Keratinocyte (primary cell): ENCODE measurements around the gene TBRG4. TPM values are rescaled to one million over a fixed set of nuclear protein-coding genes. Genes with fewer than 3 reads are reported as not detected.
A peak's percentile ranks its signal among the peaks of the same experiment; 100 is the strongest.

ENCODE experiments used
- DNase-seq: peaks from one replicate; pipeline ENCODE4 v3.0.0-alpha.2; 2011; ENCODE audit warnings: low read depth, missing footprints, low spot score
- FAIRE-seq: peaks from 2 replicates; lab custom pipeline; 2011; peaks lifted over from hg19 to GRCh38; lab: Jason Lieb, UNC
- H2AFZ ChIP-seq: 2 replicates; pipeline ENCODE4 v1.6.0; 2012; ENCODE audit warnings: low read length, control low read depth, inconsistent platforms; ENCODE audit not compliant: control insufficient read depth
- H3K27ac ChIP-seq: 2 replicates; pipeline ENCODE4 v1.5.1; 2011; ENCODE audit warnings: low read length; ENCODE audit not compliant: control insufficient read depth, insufficient read depth
- H3K27me3 ChIP-seq: 3 replicates; pipeline ENCODE4 v1.6.0; 2011; ENCODE audit warnings: low read length; ENCODE audit not compliant: control insufficient read depth, insufficient read depth; ENCODE audit errors: extremely low read depth
- H3K36me3 ChIP-seq, 2 experiments: 2 replicates in 1 of 2; 3 replicates in 1 of 2; pipeline ENCODE4 v1.5.1; 2011; ENCODE audit warnings: low read length in 2 of 2, mild to moderate bottlenecking in 1 of 2; ENCODE audit not compliant: control insufficient read depth in 2 of 2, insufficient read depth in 2 of 2; ENCODE audit errors: extremely low read depth in 1 of 2
- H3K4me1 ChIP-seq: 3 replicates; pipeline ENCODE4 v1.5.1; 2011; ENCODE audit warnings: low read length; ENCODE audit not compliant: control insufficient read depth, insufficient read depth; ENCODE audit errors: extremely low read depth
- H3K4me2 ChIP-seq: 3 replicates; pipeline ENCODE4 v1.6.0; 2011; ENCODE audit warnings: low read depth, low read length; ENCODE audit not compliant: control insufficient read depth, insufficient read depth; ENCODE audit errors: extremely low read depth
- H3K4me3 ChIP-seq, 3 experiments: fragments of 200-600 bp in 1 of 3; sonication (generic) in 1 of 3; 2 replicates in 2 of 3; 3 replicates in 1 of 3; pipeline ENCODE4 v1.5.1; 2011 to 2016; ENCODE audit warnings: low read length in 3 of 3, mild to moderate bottlenecking in 3 of 3, control low read depth in 2 of 3, inconsistent platforms in 1 of 3, low read depth in 1 of 3, mixed read lengths in 1 of 3, mixed run types in 1 of 3, moderate library complexity in 1 of 3; ENCODE audit not compliant: control insufficient read depth in 2 of 3, insufficient read depth in 2 of 3; ENCODE audit errors: extremely low read depth in 1 of 3
- H3K79me2 ChIP-seq: 2 replicates; pipeline ENCODE4 v1.6.0; 2012; ENCODE audit warnings: low read length; ENCODE audit not compliant: control insufficient read depth, insufficient read depth
- H3K9ac ChIP-seq: 3 replicates; pipeline ENCODE4 v1.6.0; 2011; ENCODE audit warnings: low read length; ENCODE audit not compliant: control insufficient read depth, insufficient read depth; ENCODE audit errors: extremely low read depth
- H3K9me1 ChIP-seq: 3 replicates; pipeline ENCODE4 v1.6.0; 2011; ENCODE audit warnings: low read length; ENCODE audit not compliant: control insufficient read depth, insufficient read depth; ENCODE audit errors: extremely low read depth
- H3K9me3 ChIP-seq: 2 replicates; pipeline ENCODE4 v1.5.1; 2012; ENCODE audit warnings: low read depth, low read length; ENCODE audit not compliant: control insufficient read depth
- H4K20me1 ChIP-seq: 3 replicates; pipeline ENCODE4 v1.6.0; 2011; ENCODE audit warnings: low read length; ENCODE audit not compliant: control insufficient read depth, insufficient read depth; ENCODE audit errors: extremely low read depth
- EZH2 ChIP-seq: IDR thresholded peaks from one replicate; pipeline ENCODE4 v1.6.1; 2012; ENCODE audit warnings: inconsistent platforms, mild to moderate bottlenecking, low read length, moderate library complexity
- dilution Hi-C: fragments of 300-500 bp; cut with MboI; formaldehyde crosslinking; loops from one replicate; pipeline ENCODE4 v1.7.0; 2020; ENCODE audit warnings: low sequenced_read_pairs; ENCODE audit not compliant: extremely low pct_ligation_motif_present
- polyA plus RNA-seq, 5 experiments: library from polyadenylated mRNA; depleted of rRNA in 3 of 5; stranded (reverse) in 3 of 5; stranded (forward) in 1 of 5; unstranded in 1 of 5; fragments of >200 nt; gene quantifications; 1 replicate in 1 of 5; 2 replicates in 3 of 5; 3 replicates in 1 of 5; pipeline versions ENCODE4 v1.2.1 to v1.2.3, GENCODE V29; 2011 to 2012; ENCODE audit warnings: missing spikeins in 2 of 5, low read depth in 1 of 5, low replicate concordance in 1 of 5
- TF ChIP-seq, protein P1 (sequence below), 3 experiments: IDR thresholded peaks in 1 of 3; conservative IDR thresholded peaks in 1 of 3; optimal IDR thresholded peaks in 1 of 3; 2 replicates in 2 of 3; 3 replicates in 1 of 3; pipeline versions ENCODE3 to v1.5.1; 2011; ENCODE audit warnings: low read length in 3 of 3, mild to moderate bottlenecking in 3 of 3, moderate library complexity in 2 of 3, control low read depth in 1 of 3, inconsistent platforms in 1 of 3; ENCODE audit not compliant: insufficient read depth in 2 of 3; ENCODE audit errors: extremely low read depth in 1 of 3

The TBRG4 gene
- polyA plus RNA-seq, 1 donor (not counting 4 experiments of a cell fraction or from before 2014, with no cell fraction given) = 90.5 TPM

DNA sequence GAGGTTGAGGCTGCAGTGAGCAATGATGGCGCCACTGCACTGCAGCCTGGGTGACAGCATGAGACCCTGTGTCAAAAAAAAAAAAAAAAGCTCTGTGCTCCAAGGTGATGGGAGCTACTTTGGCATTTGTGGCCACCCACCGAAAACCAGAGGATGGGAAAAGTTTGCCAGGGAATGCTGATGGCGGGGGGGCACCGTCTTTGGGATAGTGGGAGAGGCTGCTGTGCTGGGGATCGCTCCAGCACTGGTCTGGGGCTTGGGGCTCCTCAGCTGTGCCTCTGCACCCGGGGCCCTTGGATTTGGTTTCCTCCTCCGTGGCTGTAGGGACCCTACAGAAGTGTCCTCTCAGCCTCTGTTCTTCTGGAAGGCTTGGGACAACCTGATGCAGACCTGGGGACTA, 34.4 kb upstream of the TBRG4 start:
- Histone ChIP-seq H3K9me1 (no peaks in the 10 kb centered on the region), H3K36me3 (no peaks in the 10 kb centered on the region), H4K20me1 (no peaks in the 10 kb centered on the region), H2AFZ (no peak overlapping the region), H3K9me3 (no peaks in the 10 kb centered on the region), H3K4me1 (no peaks in the 10 kb centered on the region), H3K4me2 (no peak overlapping the region), H3K27ac (no peak overlapping the region), H3K27me3 (peaks cover 10% of the 10 kb centered on the region), H3K9ac (no peak overlapping the region), H3K79me2 (no peaks in the 10 kb centered on the region), H3K4me3 (no peak overlapping the region)
- FAIRE-seq = no peak
- TF ChIP-seq, protein P1, sequence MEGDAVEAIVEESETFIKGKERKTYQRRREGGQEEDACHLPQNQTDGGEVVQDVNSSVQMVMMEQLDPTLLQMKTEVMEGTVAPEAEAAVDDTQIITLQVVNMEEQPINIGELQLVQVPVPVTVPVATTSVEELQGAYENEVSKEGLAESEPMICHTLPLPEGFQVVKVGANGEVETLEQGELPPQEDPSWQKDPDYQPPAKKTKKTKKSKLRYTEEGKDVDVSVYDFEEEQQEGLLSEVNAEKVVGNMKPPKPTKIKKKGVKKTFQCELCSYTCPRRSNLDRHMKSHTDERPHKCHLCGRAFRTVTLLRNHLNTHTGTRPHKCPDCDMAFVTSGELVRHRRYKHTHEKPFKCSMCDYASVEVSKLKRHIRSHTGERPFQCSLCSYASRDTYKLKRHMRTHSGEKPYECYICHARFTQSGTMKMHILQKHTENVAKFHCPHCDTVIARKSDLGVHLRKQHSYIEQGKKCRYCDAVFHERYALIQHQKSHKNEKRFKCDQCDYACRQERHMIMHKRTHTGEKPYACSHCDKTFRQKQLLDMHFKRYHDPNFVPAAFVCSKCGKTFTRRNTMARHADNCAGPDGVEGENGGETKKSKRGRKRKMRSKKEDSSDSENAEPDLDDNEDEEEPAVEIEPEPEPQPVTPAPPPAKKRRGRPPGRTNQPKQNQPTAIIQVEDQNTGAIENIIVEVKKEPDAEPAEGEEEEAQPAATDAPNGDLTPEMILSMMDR (optimal IDR thresholded peaks at IDR 0.05 in 1 of 3, IDR thresholded peaks at IDR 0.05 in 1 of 3, conservative IDR thresholded peaks at IDR 0.05 in 1 of 3; ENCODE audit: extremely low read depth in 1 of 3, insufficient read depth in 2 of 3, low read length in 3 of 3) = no peak
- no peak for TF ChIP-seq EZH2
- DNase-seq = no peak
- dilution Hi-C loops = no loop called here

DNA sequence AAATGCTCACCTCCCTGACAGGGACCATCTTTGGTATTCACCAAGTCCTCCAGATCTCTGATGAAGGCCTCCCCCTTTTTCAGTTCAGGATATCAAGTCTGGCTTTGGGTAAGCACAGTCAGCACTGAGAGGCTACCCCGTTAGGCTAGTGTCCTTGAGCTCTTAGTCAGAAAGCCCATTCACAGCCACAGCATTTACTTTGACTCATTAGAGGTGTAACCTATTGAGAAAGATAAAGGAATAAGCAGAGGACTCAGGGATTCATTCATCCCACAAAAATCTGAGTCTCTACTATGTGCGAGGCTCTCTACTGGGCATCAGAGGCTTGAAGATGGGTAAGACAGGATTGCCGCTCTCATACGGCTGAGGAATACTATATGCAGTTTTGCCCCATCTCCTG, 32.1 kb upstream of the TBRG4 start:
- Histone ChIP-seq H3K4me2 (no peak overlapping the region), H3K4me3 (no peak overlapping the region), H2AFZ (no peak overlapping the region), H3K9me1 (no peaks in the 10 kb centered on the region), H3K4me1 (no peaks in the 10 kb centered on the region), H3K27me3 (peaks cover 10% of the 10 kb centered on the region), H3K27ac (no peak overlapping the region), H3K9me3 (no peaks in the 10 kb centered on the region), H3K79me2 (no peaks in the 10 kb centered on the region), H3K36me3 (no peaks in the 10 kb centered on the region), H3K9ac (no peak overlapping the region), H4K20me1 (no peaks in the 10 kb centered on the region)
- dilution Hi-C loops = no loop called here
- TF ChIP-seq EZH2 = no peak
- TF ChIP-seq, protein P1 (optimal IDR thresholded peaks at IDR 0.05 in 1 of 3, IDR thresholded peaks at IDR 0.05 in 1 of 3, conservative IDR thresholded peaks at IDR 0.05 in 1 of 3; ENCODE audit: extremely low read depth in 1 of 3, insufficient read depth in 2 of 3, low read length in 3 of 3) = no peak
- DNase-seq = no peak
- FAIRE-seq = peak; percentile 32
